K562 (cell line): ENCODE measurements around the gene LIN28B. TPM values are rescaled to one million over a fixed set of nuclear protein-coding genes. Genes with fewer than 3 reads are reported as not detected.

ENCODE experiments used
- ATAC-seq: fragments of 200-7000 bp; cut with Tn5 transposase; 3 replicates; pipeline ENCODE4 v1.9.1; 2020; ENCODE audit warnings: moderate library complexity
- BruUV-seq: library from RNA; stranded (reverse); fragments of 400-500 nt; replicated peaks from 2 replicates; lab custom pipeline; 2021; lab: Mats Ljungman, UMichigan
- CTCF ChIA-PET: fragments of 300-600 bp; formaldehyde crosslinking; extraction: SDS; loops from one replicate; lab custom pipeline; 2021; ENCODE audit warnings: low intra/inter-chr PET ratio; lab: Yijun Ruan, JAX
- POLR2A ChIA-PET: fragments of 300-600, 350-650 bp; sonication (Branson Sonifier 250); formaldehyde crosslinking; extraction: SDS; loops from one replicate; lab custom pipeline; 2021; ENCODE audit warnings: antibody characterized with exemption, inconsistent platforms; lab: Yijun Ruan, JAX
- DNase-seq, 4 experiments: peaks; one replicate each; pipeline versions ENCODE4 v3.0.0 to v3.0.0-alpha.2; 2011 to 2018; ENCODE audit warnings: low spot score in 3 of 4, mixed read lengths in 3 of 4; ENCODE audit errors: extremely low read depth in 1 of 4
- FAIRE-seq: peaks from 2 replicates; lab custom pipeline; 2011; peaks lifted over from hg19 to GRCh38; lab: Jason Lieb, UNC
- H2AFZ ChIP-seq: 2 replicates; pipeline ENCODE4 v1.6.0; 2011; ENCODE audit warnings: low read depth, low read length, control low read depth, inconsistent platforms
- H3K27ac ChIP-seq: fragments of 200-600 bp; 3 replicates; pipeline ENCODE4 v1.8.0; 2011; ENCODE audit warnings: low read depth, mild to moderate bottlenecking, control low read depth, inconsistent platforms, low read length, moderate library complexity, mixed read lengths; ENCODE audit errors: extremely low read depth
- H3K27me3 ChIP-seq, 2 experiments: fragments of 300-600 bp in 1 of 2; 2 replicates in 1 of 2; 3 replicates in 1 of 2; pipeline versions ENCODE4 v1.6.0 to v1.8.0; 2011; ENCODE audit warnings: inconsistent platforms in 2 of 2, low read length in 2 of 2, mild to moderate bottlenecking in 1 of 2, mixed read lengths in 1 of 2, moderate library complexity in 1 of 2; ENCODE audit not compliant: control insufficient read depth in 2 of 2, insufficient read depth in 2 of 2
- H3K36me3 ChIP-seq: fragments of 300-600 bp; 3 replicates; pipeline ENCODE4 v1.8.0; 2011; ENCODE audit warnings: mild to moderate bottlenecking, low read length, inconsistent platforms; ENCODE audit not compliant: control insufficient read depth, insufficient read depth
- H3K4me1 ChIP-seq, 2 experiments: fragments of 200-600 bp in 1 of 2; replicated peaks in 1 of 2; 2 replicates in 1 of 2; 3 replicates in 1 of 2; pipeline versions ENCODE4 v1.5.1 to v1.8.0; 2011; ENCODE audit warnings: inconsistent platforms in 2 of 2, low read length in 2 of 2, mild to moderate bottlenecking in 1 of 2, mixed read lengths in 1 of 2, moderate library complexity in 1 of 2; ENCODE audit not compliant: control insufficient read depth in 2 of 2, insufficient read depth in 2 of 2
- H3K4me2 ChIP-seq: 2 replicates; pipeline ENCODE4 v1.6.1; 2011; ENCODE audit warnings: low read length, control low read depth, inconsistent platforms, mixed read lengths; ENCODE audit not compliant: insufficient read depth
- H3K4me3 ChIP-seq: fragments of 200-600 bp; sonication (generic), shearing (Covaris generic); 2 replicates; pipeline ENCODE4 v1.5.1; 2016; ENCODE audit warnings: control low read depth, inconsistent platforms
- H3K79me2 ChIP-seq: fragments of 200-600 bp; 3 replicates; pipeline ENCODE4 v1.8.0; 2011; ENCODE audit warnings: low read length, inconsistent platforms; ENCODE audit not compliant: control insufficient read depth, insufficient read depth
- H3K9ac ChIP-seq, 2 experiments: 2 replicates each; pipeline versions ENCODE4 v1.6.0 to v1.6.1; 2011; ENCODE audit warnings: low read depth in 2 of 2, low read length in 2 of 2, control low read depth in 1 of 2, inconsistent platforms in 1 of 2, mild to moderate bottlenecking in 1 of 2, mixed read lengths in 1 of 2; ENCODE audit not compliant: insufficient read depth in 1 of 2
- H3K9me1 ChIP-seq: one replicate; pipeline ENCODE4 v1.6.0; 2011; ENCODE audit warnings: inconsistent platforms, mild to moderate bottlenecking, low read length, moderate library complexity; ENCODE audit not compliant: control insufficient read depth, insufficient read depth
- H3K9me3 ChIP-seq: replicated peaks from 2 replicates; pipeline ENCODE4 v1.5.1; 2011; ENCODE audit warnings: low read depth, low read length, inconsistent platforms; ENCODE audit not compliant: control insufficient read depth, insufficient read depth
- H4K20me1 ChIP-seq: replicated peaks from 2 replicates; pipeline ENCODE4 v1.6.1; 2011; ENCODE audit warnings: low read length, inconsistent platforms, mixed read lengths; ENCODE audit not compliant: control insufficient read depth, insufficient read depth
- EZH2 ChIP-seq: IDR thresholded peaks from 2 replicates; pipeline ENCODE4 v1.6.1; 2012; ENCODE audit warnings: low read depth, mild to moderate bottlenecking, inconsistent platforms, low read length, borderline replicate concordance
- KLF10 ChIP-seq: fragments of 250-450 bp; sonication (Bioruptor Pico); IDR thresholded peaks from 2 replicates; pipeline ENCODE4 v1.6.1; 2021; ENCODE audit warnings: matching md5 sums
- PBX2 ChIP-seq, 2 experiments: IDR thresholded peaks in 1 of 2; conservative IDR thresholded peaks in 1 of 2; 2 replicates each; pipeline ENCODE4 v1.6.1; 2016; ENCODE audit warnings: low read depth in 2 of 2, mild to moderate bottlenecking in 1 of 2, missing compliant biosample characterization in 1 of 2, missing genetic modification characterization in 1 of 2, moderate library complexity in 1 of 2
- RAD51 ChIP-seq: fragments of 450-650 bp; IDR thresholded peaks from 2 replicates; pipeline ENCODE4 v1.7.1; 2016; ENCODE audit warnings: low read depth, mild to moderate bottlenecking, borderline replicate concordance
- SMARCC2 ChIP-seq: fragments of 450-650 bp; IDR thresholded peaks from 2 replicates; pipeline ENCODE4 v1.6.1; 2017; ENCODE audit warnings: antibody characterized with exemption, moderate library complexity, mild to moderate bottlenecking, low read depth
- XRCC3 ChIP-seq: fragments of 450-650 bp; IDR thresholded peaks from 2 replicates; pipeline ENCODE4 v1.6.1; 2017; ENCODE audit warnings: mild to moderate bottlenecking, moderate library complexity
- ZNF311 ChIP-seq: fragments of 250-450 bp; sonication (Bioruptor Pico); IDR thresholded peaks from 2 replicates; pipeline ENCODE4 v1.4.0; 2020; ENCODE audit warnings: mild to moderate bottlenecking, moderate library complexity
- ZNF76 ChIP-seq: fragments of 250-450 bp; sonication (Bioruptor Pico); IDR thresholded peaks from 2 replicates; pipeline ENCODE4 v1.4.0; 2020; ENCODE audit warnings: mild to moderate bottlenecking, moderate library complexity, borderline replicate concordance
- WGBS: fragments of 100-300 bp; shearing (Covaris generic); methylation state at CpG from one replicate; pipeline ENCODE4 v1.1.6; 2016; ENCODE audit warnings: low coverage, mixed read lengths; ENCODE audit not compliant: insufficient coverage; ENCODE audit errors: missing lambda C conversion rate; 5-methylcytosine and 5-hydroxymethylcytosine counted together
- in situ Hi-C: fragments of 300-500 bp; cut with MboI; formaldehyde crosslinking; loops from 4 replicates; pipeline ENCODE4 v1.15.0; 2018; ENCODE audit warnings: inconsistent platforms, mixed read lengths
- intact Hi-C: fragments of 100-400 bp; cut with micrococcal nuclease; formaldehyde crosslinking; loops from 2 replicates; pipeline ENCODE4 v1.14.2; 2022
- polyA plus RNA-seq, 8 experiments: library from polyadenylated mRNA; depleted of rRNA in 4 of 8; stranded (reverse) in 5 of 8; unstranded in 3 of 8; fragments of >200 nt; fragmentation: Nextera tagmentation in 2 of 8; fragmentation: Illumina TruSeq in 1 of 8; extraction: Ambion mirVana in 2 of 8; extraction: Trizol in 1 of 8; gene quantifications; 2 replicates each; pipeline versions ENCODE4 v1.2.1 to v1.2.3, GENCODE V29; 2011 to 2014; ENCODE audit warnings: inconsistent platforms in 1 of 8, missing spikeins in 1 of 8
- total RNA-seq, 7 experiments: library from RNA; depleted of rRNA in 6 of 7; stranded (reverse); fragments of >200 nt in 6 of 7; fragmentation: Illumina TruSeq in 2 of 7; extraction: Trizol in 2 of 7; gene quantifications; 2 replicates each; pipeline versions ENCODE4 v1.2.1 to v1.2.3, GENCODE V29; 2011 to 2021; ENCODE audit warnings: low replicate concordance in 1 of 7

LIN28B gene
- total and polyA plus RNA-seq, 9 of the 15 experiments (the other 6 are each of a cell fraction or from before 2014, with no cell fraction given) = 20.9 to 77.3 (median 42.1) TPM

GRCh38 chr6:105051941-105052471, 95.1 kb downstream of the LIN28B start (continued):
- TF ChIP-seq ZNF76 (CRISPR knock-in tag) = no peak
- TF ChIP-seq EZH2 = no peak
- no peak for TF ChIP-seq XRCC3
- no peak for TF ChIP-seq RAD51
- TF ChIP-seq PBX2 (CRISPR knock-in tag; IDR thresholded peaks at IDR 0.05; ENCODE audit: low read depth) = no peak
- no peak for TF ChIP-seq PBX2 (tag; conservative IDR thresholded peaks at IDR 0.05; ENCODE audit: low read depth)

GRCh38 chr6:105056646-105057045, 99.7 kb downstream of the LIN28B start:
- CTCF ChIA-PET = no interaction called here
- FAIRE-seq = no peak
- Histone ChIP-seq H3K79me2 (peaks cover 71% of the 10 kb centered on the region), H3K27me3 (no peaks in the 10 kb centered on the region), H3K4me3 (no peak overlapping the region), H2AFZ (no peak overlapping the region), H3K4me2 (no peak overlapping the region), H3K9ac (no peak overlapping the region), H3K4me1 (peaks cover 0 to 14% of the 10 kb centered on the region in 2 experiments; a peak in 2 of 5 replicates), H3K36me3 (0 out of 3 replicates have a peak, but pooled peaks cover 5% of the 10 kb centered on the region), H3K27ac (peak overlapping the region; percentile 18; the same call in 1 of the 3 replicates), H4K20me1 (no peaks in the 10 kb centered on the region), H3K9me1 (peaks cover 4% of the 10 kb centered on the region), H3K9me3 (no peaks in the 10 kb centered on the region)
- POLR2A ChIA-PET = interaction anchor here (0.6 kb wide), 1 partner anchor 11 kb away, joined by 3 read pairs; no protein-coding TSS in a partner anchor
- intact Hi-C loops = no loop called here
- BruUV-seq = no TSS peak
- in situ Hi-C loops = no loop called here
- ATAC-seq = no peak; the same call in 2 of the 3 replicates
- no peak for DNase-seq
- WGBS = 85% methylated on average over 3 of the region's 3 CpGs
- TF ChIP-seq ZNF311 (no peak), KLF10 (CRISPR knock-in tag) (no peak), SMARCC2 (no peak)
